ENCODE data around the gene BRSK2. TPM values are rescaled to one million over a fixed set of nuclear protein-coding genes. Genes with fewer than 3 reads are reported as not detected.

BRSK2 gene
- total and polyA plus RNA-seq, 9 of the 15 experiments (the other 6 are each of a cell fraction or from before 2014, with no cell fraction given): 0.06 to 0.52 (median 0.18) TPM; not detected in 5

DNA sequence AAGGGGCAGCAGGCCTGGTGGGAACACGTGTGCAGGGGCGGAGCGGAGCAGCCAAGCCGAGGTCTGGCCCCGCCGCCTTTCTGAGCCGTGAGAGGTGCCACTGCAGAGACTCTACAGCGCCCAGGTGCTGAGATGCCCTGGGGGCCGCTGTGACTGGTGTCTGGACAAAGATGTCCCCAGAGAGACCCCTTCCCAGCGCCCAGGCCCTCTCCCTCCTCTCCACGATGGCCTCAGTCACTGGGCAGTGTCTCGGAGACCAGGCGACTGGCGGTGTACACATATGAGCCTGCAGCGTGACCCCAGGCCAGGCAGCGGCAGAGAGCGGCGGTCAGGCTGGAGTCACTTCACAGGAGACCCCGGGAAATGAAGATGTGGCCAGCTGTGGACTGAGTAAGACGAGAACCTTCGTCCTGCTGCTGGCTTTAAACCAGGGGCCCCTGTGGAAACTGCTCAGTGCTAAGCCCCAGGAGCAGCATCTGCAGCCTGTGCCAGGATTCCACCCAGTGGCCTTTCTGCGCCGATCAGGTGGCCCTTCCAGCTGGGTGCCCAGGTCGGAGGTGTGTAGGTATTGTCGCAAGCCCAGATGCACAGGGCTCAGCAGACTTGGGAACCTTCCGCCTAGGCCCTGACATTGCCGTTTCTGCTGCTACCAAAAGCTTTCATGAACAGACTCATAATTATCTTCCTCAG, 62.2 kb downstream of the BRSK2 start:
- no peak overlapping the region for H3K4me3 ChIP-seq
- TF ChIP-seq HNRNPUL1 (IDR thresholded peaks at IDR 0.05; ENCODE audit: low read length): no peak
- no peak for TF ChIP-seq ARHGAP35 (IDR thresholded peaks at IDR 0.05; ENCODE audit: partially characterized antibody)
- TF ChIP-seq CBX3 (IDR thresholded peaks at IDR 0.05; ENCODE audit: borderline replicate concordance in 1 of 2, low read length in 2 of 2): no peak
- TF ChIP-seq, protein P1, sequence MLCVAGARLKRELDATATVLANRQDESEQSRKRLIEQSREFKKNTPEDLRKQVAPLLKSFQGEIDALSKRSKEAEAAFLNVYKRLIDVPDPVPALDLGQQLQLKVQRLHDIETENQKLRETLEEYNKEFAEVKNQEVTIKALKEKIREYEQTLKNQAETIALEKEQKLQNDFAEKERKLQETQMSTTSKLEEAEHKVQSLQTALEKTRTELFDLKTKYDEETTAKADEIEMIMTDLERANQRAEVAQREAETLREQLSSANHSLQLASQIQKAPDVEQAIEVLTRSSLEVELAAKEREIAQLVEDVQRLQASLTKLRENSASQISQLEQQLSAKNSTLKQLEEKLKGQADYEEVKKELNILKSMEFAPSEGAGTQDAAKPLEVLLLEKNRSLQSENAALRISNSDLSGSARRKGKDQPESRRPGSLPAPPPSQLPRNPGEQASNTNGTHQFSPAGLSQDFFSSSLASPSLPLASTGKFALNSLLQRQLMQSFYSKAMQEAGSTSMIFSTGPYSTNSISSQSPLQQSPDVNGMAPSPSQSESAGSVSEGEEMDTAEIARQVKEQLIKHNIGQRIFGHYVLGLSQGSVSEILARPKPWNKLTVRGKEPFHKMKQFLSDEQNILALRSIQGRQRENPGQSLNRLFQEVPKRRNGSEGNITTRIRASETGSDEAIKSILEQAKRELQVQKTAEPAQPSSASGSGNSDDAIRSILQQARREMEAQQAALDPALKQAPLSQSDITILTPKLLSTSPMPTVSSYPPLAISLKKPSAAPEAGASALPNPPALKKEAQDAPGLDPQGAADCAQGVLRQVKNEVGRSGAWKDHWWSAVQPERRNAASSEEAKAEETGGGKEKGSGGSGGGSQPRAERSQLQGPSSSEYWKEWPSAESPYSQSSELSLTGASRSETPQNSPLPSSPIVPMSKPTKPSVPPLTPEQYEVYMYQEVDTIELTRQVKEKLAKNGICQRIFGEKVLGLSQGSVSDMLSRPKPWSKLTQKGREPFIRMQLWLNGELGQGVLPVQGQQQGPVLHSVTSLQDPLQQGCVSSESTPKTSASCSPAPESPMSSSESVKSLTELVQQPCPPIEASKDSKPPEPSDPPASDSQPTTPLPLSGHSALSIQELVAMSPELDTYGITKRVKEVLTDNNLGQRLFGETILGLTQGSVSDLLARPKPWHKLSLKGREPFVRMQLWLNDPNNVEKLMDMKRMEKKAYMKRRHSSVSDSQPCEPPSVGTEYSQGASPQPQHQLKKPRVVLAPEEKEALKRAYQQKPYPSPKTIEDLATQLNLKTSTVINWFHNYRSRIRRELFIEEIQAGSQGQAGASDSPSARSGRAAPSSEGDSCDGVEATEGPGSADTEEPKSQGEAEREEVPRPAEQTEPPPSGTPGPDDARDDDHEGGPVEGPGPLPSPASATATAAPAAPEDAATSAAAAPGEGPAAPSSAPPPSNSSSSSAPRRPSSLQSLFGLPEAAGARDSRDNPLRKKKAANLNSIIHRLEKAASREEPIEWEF (CRISPR knock-in tag; IDR thresholded peaks at IDR 0.05): no peak
- no peak for TF ChIP-seq LARP7 (IDR thresholded peaks at IDR 0.05)
- TF ChIP-seq, protein P2, sequence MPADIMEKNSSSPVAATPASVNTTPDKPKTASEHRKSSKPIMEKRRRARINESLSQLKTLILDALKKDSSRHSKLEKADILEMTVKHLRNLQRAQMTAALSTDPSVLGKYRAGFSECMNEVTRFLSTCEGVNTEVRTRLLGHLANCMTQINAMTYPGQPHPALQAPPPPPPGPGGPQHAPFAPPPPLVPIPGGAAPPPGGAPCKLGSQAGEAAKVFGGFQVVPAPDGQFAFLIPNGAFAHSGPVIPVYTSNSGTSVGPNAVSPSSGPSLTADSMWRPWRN (IDR thresholded peaks at IDR 0.05; ENCODE audit: low read depth): no peak
- no peak for TF ChIP-seq ESRRB (CRISPR knock-in tag; IDR thresholded peaks at IDR 0.05; ENCODE audit: borderline replicate concordance)
- TF ChIP-seq MAFF (IDR thresholded peaks at IDR 0.05; ENCODE audit: low read length): no peak
- TF ChIP-seq ZNF143 (CRISPR knock-in tag; IDR thresholded peaks at IDR 0.05): no peak
- TF ChIP-seq NR3C1 (CRISPR knock-in tag; IDR thresholded peaks at IDR 0.05): no peak
- no peak for TF ChIP-seq IFI16 (CRISPR knock-in tag; IDR thresholded peaks at IDR 0.05)
- TF ChIP-seq, protein P3, sequence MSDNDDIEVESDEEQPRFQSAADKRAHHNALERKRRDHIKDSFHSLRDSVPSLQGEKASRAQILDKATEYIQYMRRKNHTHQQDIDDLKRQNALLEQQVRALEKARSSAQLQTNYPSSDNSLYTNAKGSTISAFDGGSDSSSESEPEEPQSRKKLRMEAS (CRISPR knock-in tag; IDR thresholded peaks at IDR 0.05): no peak
- TF ChIP-seq STAT5A (IDR thresholded peaks at IDR 0.05; ENCODE audit: borderline replicate concordance, low read length): no peak
- TF ChIP-seq EP400 (IDR thresholded peaks at IDR 0.05): no peak
- no peak for TF ChIP-seq ZNF263 (CRISPR knock-in tag; IDR thresholded peaks at IDR 0.05; ENCODE audit: borderline replicate concordance)
- no peak for TF ChIP-seq TEAD2 (tag; IDR thresholded peaks at IDR 0.05)
- no peak for TF ChIP-seq U2AF1 (optimal IDR thresholded peaks at IDR 0.05; ENCODE audit: low read depth, low read length)
- TF ChIP-seq SPI1 (IDR thresholded peaks at IDR 0.05; ENCODE audit: borderline replicate concordance, low read depth, low read length): no peak

More for the DNA sequence above, 62.2 kb downstream of the BRSK2 start:
- Histone ChIP-seq H3K9ac (ENCODE audit: insufficient read depth in 1 of 2, low read depth in 2 of 2, low read length in 2 of 2) (no peak overlapping the region; a peak in 1 of 4 replicates), H3K27ac (ENCODE audit: extremely low read depth, low read depth, low read length) (no peak overlapping the region), H3K9me1 (ENCODE audit: control insufficient read depth, insufficient read depth, low read length) (no peaks in the 10 kb centered on the region), H3K9me3 (replicated peaks; ENCODE audit: control insufficient read depth, insufficient read depth, low read depth, low read length) (no peaks in the 10 kb centered on the region), H3K79me2 (ENCODE audit: control insufficient read depth, insufficient read depth, low read length) (no peaks in the 10 kb centered on the region), H3K4me2 (ENCODE audit: insufficient read depth, low read length) (no peak overlapping the region), H3K36me3 (ENCODE audit: control insufficient read depth, insufficient read depth, low read length) (no peaks in the 10 kb centered on the region), H3K27me3 (ENCODE audit: control insufficient read depth in 2 of 2, insufficient read depth in 2 of 2, low read length in 2 of 2) (peaks cover 9 to 68% of the 10 kb centered on the region in 2 experiments; a peak in 3 of 5 replicates), H3K4me1 (replicated peaks in 1 of 2; ENCODE audit: control insufficient read depth in 2 of 2, insufficient read depth in 2 of 2, low read length in 2 of 2) (peaks cover 0 to 63% of the 10 kb centered on the region in 2 experiments; a peak in 2 of 5 replicates), H4K20me1 (replicated peaks; ENCODE audit: control insufficient read depth, insufficient read depth, low read length) (peaks cover 25% of the 10 kb centered on the region), H2AFZ (ENCODE audit: low read depth, low read length) (no peak overlapping the region)
- intact Hi-C loops (cut with micrococcal nuclease) (loop anchor here (5.0 to 10.0 kb wide), 2 partner anchors 65 to 123 kb away; partner anchors contain the start of gene DUSP8), in situ Hi-C loops (cut with MboI) (no loop called here)
- WGBS (ENCODE audit: insufficient coverage, low coverage, missing lambda C conversion rate): 7% methylated on average over 27 of the region's 27 CpGs
- no peak for DNase-seq (ENCODE audit: extremely low read depth in 1 of 4, low spot score in 3 of 4)
- CTCF ChIA-PET (ENCODE audit: low intra/inter-chr PET ratio): interaction anchor here (0.6 kb wide), 1 partner anchor 122 kb away, joined by 3 read pairs; no protein-coding TSS in a partner anchor
- no peak for ATAC-seq
- FAIRE-seq: no peak
- POLR2A ChIA-PET: interaction anchor here (0.6 to 0.7 kb wide), 2 partner anchors 24 to 123 kb away, joined by 3 read pairs; no protein-coding TSS in a partner anchor
- BruUV-seq (replicated peaks): no TSS peak

Measured in K562 (cell line).